Measurements from ENCODE around the gene PTCHD4. TPM values are rescaled to one million over a fixed set of nuclear protein-coding genes. Genes with fewer than 3 reads are reported as not detected.

PTCHD4 gene
- total RNA-seq, result 0.23 and 2.5 TPM in 2 replicates

GRCh38 chr6:48111143-48111506, at the start of gene PTCHD4:
Gene PTCHD4, minus strand, starts transcription at chr6:48111197. Its CDS starts 42,240 bp downstream, at chr6:48068957.

Data from pericardium fibroblast (primary cell).